Gastroesophageal sphincter (tissue), 4 donors: ENCODE measurements around the gene NEDD4. TPM values are rescaled to one million over a fixed set of nuclear protein-coding genes. Genes with fewer than 3 reads are reported as not detected.

Experiments
- ATAC-seq: fragments of 150-250 bp; one replicate; pipeline ENCODE4 v1.9.1; 2016; ENCODE audit warnings: mild to moderate bottlenecking, moderate library complexity
- H3K27ac ChIP-seq, 4 donors: fragments of 200-600 bp; sonication (generic) in 3 of 4; 1 replicate in 3 of 4; 2 replicates in 1 of 4; pipeline ENCODE4 v1.5.1; 2016 to 2019
- H3K27me3 ChIP-seq: fragments of 200-600 bp; sonication (generic); one replicate; pipeline ENCODE4 v1.5.1; 2019
- H3K36me3 ChIP-seq, 2 donors: fragments of 200-600 bp; sonication (generic); one replicate each; pipeline ENCODE4 v1.5.1; 2019; ENCODE audit warnings: control low read depth in 1 of 2
- H3K4me1 ChIP-seq, 3 donors: fragments of 200-600 bp; sonication (generic); 1 replicate in 2 of 3; 2 replicates in 1 of 3; pipeline ENCODE4 v1.5.1; 2016 to 2019; ENCODE audit warnings: control low read depth in 2 of 3
- H3K4me3 ChIP-seq, 2 donors: fragments of 200-600 bp; sonication (generic); one replicate each; pipeline ENCODE4 v1.5.1; 2019; ENCODE audit warnings: mild to moderate bottlenecking in 1 of 2, moderate library complexity in 1 of 2
- H3K9me3 ChIP-seq, 3 donors: fragments of 200-600 bp; sonication (generic); one replicate each; pipeline ENCODE4 v1.5.1; 2017 to 2019; ENCODE audit warnings: control low read depth in 2 of 3
- EP300 ChIP-seq: sonication (generic); formaldehyde crosslinking; IDR thresholded peaks from one replicate; pipeline ENCODE4 v1.6.1; 2017; ENCODE audit warnings: antibody characterized with exemption, mild to moderate bottlenecking
- POLR2A ChIP-seq, 2 donors: fragments of 450-650 bp; IDR thresholded peaks; one replicate each; pipeline ENCODE4 v1.6.1; 2017; ENCODE audit warnings: antibody characterized with exemption in 2 of 2, mild to moderate bottlenecking in 2 of 2, moderate library complexity in 1 of 2
- POLR2AphosphoS5 ChIP-seq: sonication (generic); formaldehyde crosslinking; IDR thresholded peaks from one replicate; pipeline ENCODE4 v1.6.1; 2017; ENCODE audit warnings: antibody characterized with exemption
- WGBS, 2 donors: methylation state at CpG; one replicate each; pipeline ENCODE4 v1.1.5; 2018; ENCODE audit warnings: low coverage in 1 of 2; 5-methylcytosine and 5-hydroxymethylcytosine counted together
- total RNA-seq, 4 donors: library from RNA; depleted of rRNA; stranded (reverse); fragments of >200 nt; gene quantifications; one replicate each; pipeline ENCODE4 v1.1.0, GENCODE V29; 2016
- TF ChIP-seq, protein P1 (sequence below), 4 experiments: fragments of 200-600 bp in 2 of 4; fragments of 450-650 bp in 2 of 4; sonication (generic) in 1 of 4; IDR thresholded peaks; one replicate each; pipeline ENCODE4 v1.5.1; 2017 to 2019; ENCODE audit warnings: antibody characterized with exemption in 4 of 4, mild to moderate bottlenecking in 2 of 4, moderate library complexity in 2 of 4

The NEDD4 gene
- total RNA-seq, 4 donors from 2014 or later = 26.8 to 43.9 (median 40.0) TPM

GRCh38 chr15:55914446-55914845 is 79.0 kb downstream of the NEDD4 start:
- Histone ChIP-seq H3K4me1 (peaks cover 8 to 25% (median 13%) of the 10 kb centered on the region in 3 donors), H3K27me3 (no peaks in the 10 kb centered on the region), H3K9me3 (no peaks in the 10 kb centered on the region), H3K4me3 (no peak overlapping the region), H3K27ac (no peak overlapping the region), H3K36me3 (no peaks in the 10 kb centered on the region)
- TF ChIP-seq EP300 = no peak
- no peak for TF ChIP-seq POLR2AphosphoS5
- TF ChIP-seq POLR2A (IDR thresholded peaks at IDR 0.05) = no peak
- TF ChIP-seq, protein P1, sequence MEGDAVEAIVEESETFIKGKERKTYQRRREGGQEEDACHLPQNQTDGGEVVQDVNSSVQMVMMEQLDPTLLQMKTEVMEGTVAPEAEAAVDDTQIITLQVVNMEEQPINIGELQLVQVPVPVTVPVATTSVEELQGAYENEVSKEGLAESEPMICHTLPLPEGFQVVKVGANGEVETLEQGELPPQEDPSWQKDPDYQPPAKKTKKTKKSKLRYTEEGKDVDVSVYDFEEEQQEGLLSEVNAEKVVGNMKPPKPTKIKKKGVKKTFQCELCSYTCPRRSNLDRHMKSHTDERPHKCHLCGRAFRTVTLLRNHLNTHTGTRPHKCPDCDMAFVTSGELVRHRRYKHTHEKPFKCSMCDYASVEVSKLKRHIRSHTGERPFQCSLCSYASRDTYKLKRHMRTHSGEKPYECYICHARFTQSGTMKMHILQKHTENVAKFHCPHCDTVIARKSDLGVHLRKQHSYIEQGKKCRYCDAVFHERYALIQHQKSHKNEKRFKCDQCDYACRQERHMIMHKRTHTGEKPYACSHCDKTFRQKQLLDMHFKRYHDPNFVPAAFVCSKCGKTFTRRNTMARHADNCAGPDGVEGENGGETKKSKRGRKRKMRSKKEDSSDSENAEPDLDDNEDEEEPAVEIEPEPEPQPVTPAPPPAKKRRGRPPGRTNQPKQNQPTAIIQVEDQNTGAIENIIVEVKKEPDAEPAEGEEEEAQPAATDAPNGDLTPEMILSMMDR (IDR thresholded peaks at IDR 0.05) = no peak
- ATAC-seq = no peak
- 70 to 100% methylated on average over 1 of the region's 1 CpG for WGBS, 2 donors

- Histone ChIP-seq H3K36me3 (no peaks in the 10 kb centered on the region), H3K4me1 (peaks cover 6 to 22% (median 9%) of the 10 kb centered on the region in 3 donors), H3K27ac (no peak overlapping the region), H3K27me3 (no peaks in the 10 kb centered on the region), H3K4me3 (no peak overlapping the region), H3K9me3 (no peaks in the 10 kb centered on the region)
- TF ChIP-seq EP300 (no peak), POLR2A (IDR thresholded peaks at IDR 0.05) (no peak), POLR2AphosphoS5 (no peak)
- TF ChIP-seq, protein P1 (IDR thresholded peaks at IDR 0.05) = no peak
- 77 to 94% methylated on average over 1 to 2 of the region's 2 CpGs for WGBS, 2 donors
- no peak for ATAC-seq
Measured at GRCh38 chr15:55912982-55913381, 80.4 kb downstream of the NEDD4 start.

DNA sequence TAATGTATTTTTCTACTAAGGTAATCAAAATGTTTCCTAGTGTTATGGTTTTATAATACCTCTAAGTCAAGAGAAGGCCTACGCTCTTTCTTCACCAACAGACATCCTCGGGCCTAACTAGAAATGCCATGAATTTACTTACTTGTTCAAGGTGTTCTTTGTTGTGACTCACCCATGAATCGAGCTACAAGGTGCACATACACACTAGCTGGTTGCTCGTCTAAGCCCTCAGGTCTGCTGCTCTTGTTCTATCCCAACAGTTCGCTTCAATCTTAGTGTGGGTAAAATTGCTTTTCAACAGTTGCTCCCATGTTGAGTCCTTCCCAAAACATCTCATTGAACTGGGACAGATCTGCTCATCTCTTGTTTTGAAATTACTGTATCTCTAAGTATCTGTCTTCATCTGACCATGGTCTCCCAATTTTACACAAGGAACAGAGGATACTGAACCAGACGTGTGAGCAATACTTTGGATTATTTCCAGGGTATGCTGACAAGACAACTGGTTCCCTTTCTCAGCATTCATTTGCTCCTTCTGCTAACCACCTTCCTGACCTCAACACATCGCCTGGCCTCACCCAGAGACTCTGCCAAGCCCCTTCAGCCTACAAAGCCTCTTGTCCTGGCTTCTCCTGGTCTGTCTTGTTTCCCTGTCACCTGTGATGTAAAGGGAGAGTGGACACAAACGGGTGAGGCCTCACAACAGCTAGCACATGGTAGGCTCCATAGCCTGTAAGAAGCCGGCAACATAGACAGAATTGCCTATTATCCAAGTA is 84.2 kb downstream of the NEDD4 start:
- Histone ChIP-seq H3K9me3 (no peaks in the 10 kb centered on the region), H3K27ac (no peak overlapping the region), H3K4me1 (no peaks in the 10 kb centered on the region), H3K36me3 (no peaks in the 10 kb centered on the region), H3K4me3 (no peak overlapping the region), H3K27me3 (no peaks in the 10 kb centered on the region)
- WGBS, 2 donors = 76 to 88% methylated on average over 6 to 8 of the region's 9 CpGs
- TF ChIP-seq POLR2A (IDR thresholded peaks at IDR 0.05) (no peak), POLR2AphosphoS5 (no peak), EP300 (no peak)
- TF ChIP-seq, protein P1 (IDR thresholded peaks at IDR 0.05) = no peak
- no peak for ATAC-seq

DNA sequence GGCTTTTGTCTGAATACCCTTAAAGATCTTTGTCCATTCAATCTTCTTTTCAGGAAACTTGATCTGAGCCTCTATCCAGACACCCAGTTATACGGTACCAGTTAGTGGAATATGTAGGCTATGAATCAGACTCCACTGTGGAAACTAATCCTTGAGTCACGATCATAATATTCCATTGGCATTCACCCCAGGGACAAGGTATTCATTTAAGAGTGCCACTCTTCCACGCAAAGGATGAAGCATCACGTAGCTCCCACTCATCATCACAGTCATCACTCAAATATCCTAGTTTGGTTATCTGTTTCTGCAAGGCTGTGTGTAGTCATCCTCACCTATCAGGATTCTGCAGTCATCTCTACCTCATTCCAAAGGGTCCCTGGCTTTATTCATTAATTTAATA is 85.6 kb downstream of the NEDD4 start:
- H3K9me3 ChIP-seq = no peaks in the 10 kb centered on the region
- WGBS, 2 donors = 31 to 34% methylated on average over 4 of the region's 4 CpGs
- no peak overlapping the region for H3K4me3 ChIP-seq
- no peak overlapping the region for H3K27ac ChIP-seq
- no peak for ATAC-seq
- no peaks in the 10 kb centered on the region for H3K27me3 ChIP-seq
- no peaks in the 10 kb centered on the region for H3K4me1 ChIP-seq
- H3K36me3 ChIP-seq = no peaks in the 10 kb centered on the region
- TF ChIP-seq POLR2A (IDR thresholded peaks at IDR 0.05) (no peak), EP300 (no peak), POLR2AphosphoS5 (peak; percentile 52)
- TF ChIP-seq, protein P1 (IDR thresholded peaks at IDR 0.05) = no peak

GRCh38 chr15:55902981-55903380 is 90.4 kb downstream of the NEDD4 start:
- no peak overlapping the region for H3K4me3 ChIP-seq
- H3K9me3 ChIP-seq = no peaks in the 10 kb centered on the region
- TF ChIP-seq, protein P1 (IDR thresholded peaks at IDR 0.05) = no peak
- no peak for TF ChIP-seq EP300
- no peak for TF ChIP-seq POLR2AphosphoS5
- TF ChIP-seq POLR2A (IDR thresholded peaks at IDR 0.05) = no peak
- H3K27me3 ChIP-seq = no peaks in the 10 kb centered on the region
- no peak overlapping the region for H3K27ac ChIP-seq
- no peaks in the 10 kb centered on the region for H3K36me3 ChIP-seq
- no peak for ATAC-seq
- WGBS, 2 donors = 74 to 85% methylated on average over 4 of the region's 4 CpGs
- H3K4me1 ChIP-seq = peaks cover 0 to 4% (median 0%) of the 10 kb centered on the region in 3 donors
